ENCODE results near the gene WSCD2.

GRCh38 chr12:108282676-108283075 is 153.6 kb downstream of the WSCD2 start:
- TF ChIP-seq CTCF (IDR thresholded peaks at IDR 0.05): no peak
- no peak for TF ChIP-seq POLR2A (IDR thresholded peaks at IDR 0.05)

All from body of pancreas (tissue), 4 donors.